Hepatocyte (in vitro differentiated cells): Measurements from ENCODE around the gene RALGAPA2.

Source experiments
- CTCF ChIP-seq: fragments of 200-600 bp; sonication (generic); IDR thresholded peaks from 2 replicates; pipeline ENCODE4 v1.5.1; 2016; ENCODE audit warnings: antibody characterized with exemption, mild to moderate bottlenecking; ENCODE audit not compliant: poor library complexity
- EZH2 ChIP-seq: fragments of 200-600 bp; sonication (generic); IDR thresholded peaks from 2 replicates; pipeline ENCODE4 v1.6.1; 2016; ENCODE audit warnings: antibody characterized with exemption, mild to moderate bottlenecking, borderline replicate concordance
- EZH2phosphoT487 ChIP-seq: fragments of 200-600 bp; sonication (generic); IDR thresholded peaks from one replicate; pipeline ENCODE4 v1.6.1; 2018; ENCODE audit warnings: antibody characterized with exemption, mild to moderate bottlenecking, low read depth, moderate library complexity; ENCODE audit not compliant: unreplicated experiment, severe bottlenecking

- TF ChIP-seq CTCF (no peak), EZH2 (no peak), EZH2phosphoT487 (no peak)
These were observed 212.1 kb downstream of the RALGAPA2 start for GRCh38 chr20:20500312-20500711.
